ENCODE data around the gene ADAM10. TPM values are rescaled to one million over a fixed set of nuclear protein-coding genes. Genes with fewer than 3 reads are reported as not detected.

Gene ADAM10
- total and polyA plus RNA-seq, 2 of the 8 experiments (the other 6 are each of a cell fraction or from before 2014, with no cell fraction given), result 46.5 to 163 TPM

- Histone ChIP-seq H3K4me2 (ENCODE audit: insufficient read depth in 1 of 2, low read depth in 2 of 2, low read length in 2 of 2) (no peak overlapping the region), H4K91ac (replicated peaks; ENCODE audit: insufficient read length, low read length) (no peak overlapping the region), H3K36me3 (ENCODE audit: control insufficient read depth in 2 of 4, insufficient read depth in 4 of 4, low read length in 3 of 4) (peaks cover 0 to 5% (median 0%) of the 10 kb centered on the region in 4 experiments; a peak in 2 of 8 replicates), H2AFZ (ENCODE audit: low read length) (no peak overlapping the region), H2BK5ac (ENCODE audit: low read depth, low read length) (no peak overlapping the region), H3K4me1 (replicated peaks in 1 of 4; ENCODE audit: control insufficient read depth in 3 of 4, insufficient read depth in 4 of 4, low read length in 3 of 4) (no peaks in the 10 kb centered on the region), H3K56ac (replicated peaks; ENCODE audit: insufficient read length, low read depth, low read length) (no peak overlapping the region), H2BK20ac (ENCODE audit: low read length) (no peak overlapping the region), H3K79me2 (ENCODE audit: control insufficient read depth in 1 of 2, insufficient read depth in 2 of 2, low read length in 2 of 2) (peaks cover 0 to 37% of the 10 kb centered on the region in 2 experiments; a peak in 3 of 4 replicates), H2BK120ac (replicated peaks; ENCODE audit: low read depth, low read length) (no peak overlapping the region), H3K23ac (ENCODE audit: insufficient read length) (no peak overlapping the region), H3K4ac (replicated peaks; ENCODE audit: insufficient read length, low read depth, low read length) (no peak overlapping the region), H3K9me3 (ENCODE audit: insufficient read depth in 2 of 2, low read depth in 1 of 2, low read length in 1 of 2) (no peaks in the 10 kb centered on the region), H3K27me3 (replicated peaks in 1 of 4; ENCODE audit: control insufficient read depth in 3 of 4, extremely low read depth in 1 of 4, insufficient read depth in 3 of 4, low read length in 3 of 4) (no peaks in the 10 kb centered on the region), H4K8ac (ENCODE audit: extremely low read depth, insufficient read depth, low read length) (no peak overlapping the region), H2BK12ac (ENCODE audit: low read depth, low read length) (no peak overlapping the region), H3K23me2 (ENCODE audit: low read depth, low read length) (no peaks in the 10 kb centered on the region), H3K79me1 (ENCODE audit: low read depth, low read length) (no peaks in the 10 kb centered on the region), H3K18ac (ENCODE audit: extremely low read depth, low read length) (no peak overlapping the region), H3K27ac (ENCODE audit: low read depth, low read length) (no peak overlapping the region), H4K20me1 (replicated peaks in 1 of 2; ENCODE audit: control insufficient read depth in 1 of 2, insufficient read depth in 2 of 2, low read length in 2 of 2) (peaks cover 0 to 1% of the 10 kb centered on the region in 2 experiments), H3K14ac (ENCODE audit: insufficient read length) (no peak overlapping the region), H2BK15ac (ENCODE audit: low read length) (no peak overlapping the region), H4K5ac (ENCODE audit: insufficient read length, low read depth, low read length) (no peak overlapping the region), H3K4me3 (ENCODE audit: extremely low read depth in 1 of 4, insufficient read depth in 2 of 4, low read depth in 3 of 4, low read length in 4 of 4) (no peak overlapping the region), H2AK5ac (ENCODE audit: low read depth, low read length) (no peak overlapping the region), H3K9ac (replicated peaks in 1 of 4; ENCODE audit: extremely low read depth in 1 of 4, low read depth in 3 of 4, low read length in 3 of 4) (no peak overlapping the region)
- ChIA-PET CTCF (ENCODE audit: partially characterized antibody) (interaction anchor here (1.5 kb wide), 1 partner anchor 9 kb away, joined by 3 read pairs; no protein-coding TSS in a partner anchor), POLR2A (ENCODE audit: partially characterized antibody) (no interaction called here)
- FAIRE-seq (no peak), DNase-seq (ENCODE audit: low read depth in 1 of 2, low spot score in 2 of 2) (no peak)
- TF ChIP-seq CHD2 (IDR thresholded peaks at IDR 0.05; ENCODE audit: low read length) (no peak), SAP30 (IDR thresholded peaks at IDR 0.05; ENCODE audit: insufficient read depth, insufficient replicate concordance, low read length) (no peak), FOSL1 (IDR thresholded peaks at IDR 0.05; ENCODE audit: insufficient read depth, low read depth, low read length) (no peak), TEAD4 (IDR thresholded peaks at IDR 0.05; ENCODE audit: low read depth, low read length) (no peak), NANOG (IDR thresholded peaks at IDR 0.05; ENCODE audit: insufficient read depth, low read depth, low read length, poor library complexity, severe bottlenecking) (no peak), CBX8 (IDR thresholded peaks at IDR 0.05; ENCODE audit: borderline replicate concordance, low read depth, low read length) (no peak), JUN (IDR thresholded peaks at IDR 0.05; ENCODE audit: low read depth, low read length) (no peak)
Observed at GRCh38 chr15:58710701-58711100, 38.8 kb downstream of the ADAM10 start.

Data from H1 (cell line).